ENCODE results near the gene SIK3. TPM values are rescaled to one million over a fixed set of nuclear protein-coding genes. Genes with fewer than 3 reads are reported as not detected.

The SIK3 gene
- total and polyA plus RNA-seq, 2 experiments from 2014 or later: 29.1 to 58.5 TPM

DNA sequence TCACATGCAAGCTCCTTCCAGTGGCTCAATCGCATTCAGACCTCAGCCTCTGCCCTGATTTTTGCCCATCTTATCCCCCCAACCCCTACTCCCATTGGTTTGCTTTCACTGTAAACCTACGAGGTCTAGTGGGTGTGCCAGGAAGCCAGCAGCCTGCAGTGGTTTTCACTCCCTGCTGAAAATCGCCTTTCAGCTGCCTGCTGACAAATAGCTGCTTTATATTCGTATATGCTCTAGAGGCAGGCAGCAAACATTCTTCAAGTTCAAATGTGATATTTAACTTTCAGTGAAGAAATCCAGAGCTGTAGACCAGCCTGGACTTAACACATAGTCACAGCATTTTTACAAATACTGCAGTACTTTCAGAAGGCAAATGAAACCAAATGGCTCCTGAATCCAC is 168.1 kb downstream of the SIK3 start:
- Histone ChIP-seq H3K27ac (peak overlapping the region; percentile 75), H3K36me3 (no peaks in the 10 kb centered on the region), H3K9me3 (ENCODE audit: low read depth) (no peaks in the 10 kb centered on the region), H3K27me3 (no peaks in the 10 kb centered on the region), H3K4me1 (ENCODE audit: low read depth) (peaks cover 50% of the 10 kb centered on the region), H3K4me3 (no peak overlapping the region)
- DNase-seq (ENCODE audit: low read depth in 1 of 2, low spot score in 1 of 2): peak; percentile 30 to 72
- TF ChIP-seq, protein P1, sequence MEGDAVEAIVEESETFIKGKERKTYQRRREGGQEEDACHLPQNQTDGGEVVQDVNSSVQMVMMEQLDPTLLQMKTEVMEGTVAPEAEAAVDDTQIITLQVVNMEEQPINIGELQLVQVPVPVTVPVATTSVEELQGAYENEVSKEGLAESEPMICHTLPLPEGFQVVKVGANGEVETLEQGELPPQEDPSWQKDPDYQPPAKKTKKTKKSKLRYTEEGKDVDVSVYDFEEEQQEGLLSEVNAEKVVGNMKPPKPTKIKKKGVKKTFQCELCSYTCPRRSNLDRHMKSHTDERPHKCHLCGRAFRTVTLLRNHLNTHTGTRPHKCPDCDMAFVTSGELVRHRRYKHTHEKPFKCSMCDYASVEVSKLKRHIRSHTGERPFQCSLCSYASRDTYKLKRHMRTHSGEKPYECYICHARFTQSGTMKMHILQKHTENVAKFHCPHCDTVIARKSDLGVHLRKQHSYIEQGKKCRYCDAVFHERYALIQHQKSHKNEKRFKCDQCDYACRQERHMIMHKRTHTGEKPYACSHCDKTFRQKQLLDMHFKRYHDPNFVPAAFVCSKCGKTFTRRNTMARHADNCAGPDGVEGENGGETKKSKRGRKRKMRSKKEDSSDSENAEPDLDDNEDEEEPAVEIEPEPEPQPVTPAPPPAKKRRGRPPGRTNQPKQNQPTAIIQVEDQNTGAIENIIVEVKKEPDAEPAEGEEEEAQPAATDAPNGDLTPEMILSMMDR (IDR thresholded peaks at IDR 0.05; ENCODE audit: low read depth, low read length): no peak

DNA sequence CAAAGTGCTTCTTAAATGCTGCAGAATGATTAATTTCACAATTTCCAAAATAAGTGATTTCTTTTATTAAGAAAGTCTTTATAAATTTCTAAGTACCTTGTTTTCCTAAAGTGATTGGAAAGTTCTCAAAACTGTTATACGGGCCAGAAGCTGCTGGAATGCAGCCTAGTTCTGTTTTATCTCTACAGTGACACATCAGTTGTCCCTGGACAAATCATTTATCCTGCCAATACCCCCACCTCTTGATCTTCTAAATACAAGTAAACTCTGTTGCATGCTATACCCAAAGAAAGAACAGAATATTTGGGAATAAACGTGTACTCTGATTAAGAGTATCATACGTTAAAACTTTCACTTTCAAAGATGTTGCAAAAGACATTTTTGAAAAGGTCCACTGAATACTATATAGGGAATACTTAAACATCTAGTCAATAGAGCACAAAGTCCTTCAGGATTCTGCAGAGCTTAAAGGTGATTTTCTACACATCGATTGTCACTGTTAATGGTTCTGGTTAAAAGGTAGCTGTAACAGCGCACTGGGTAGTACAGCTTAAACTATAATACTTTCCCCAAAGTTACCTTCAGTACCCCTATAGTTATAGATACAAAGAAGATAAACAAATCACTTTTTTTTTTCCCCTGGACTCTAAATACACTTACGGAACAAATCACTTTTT is 168.7 kb downstream of the SIK3 start:
- peak overlapping the region; percentile 75 for H3K27ac ChIP-seq
- H3K27me3 ChIP-seq: no peaks in the 10 kb centered on the region
- H3K9me3 ChIP-seq (ENCODE audit: low read depth): no peaks in the 10 kb centered on the region
- TF ChIP-seq, protein P1 (IDR thresholded peaks at IDR 0.05; ENCODE audit: low read depth, low read length): no peak
- H3K36me3 ChIP-seq: no peaks in the 10 kb centered on the region
- DNase-seq (ENCODE audit: low read depth in 1 of 2, low spot score in 1 of 2): peak in 1 of 2 donors; percentile 34
- no peak overlapping the region for H3K4me3 ChIP-seq
- peaks cover 52% of the 10 kb centered on the region for H3K4me1 ChIP-seq (ENCODE audit: low read depth)

DNA sequence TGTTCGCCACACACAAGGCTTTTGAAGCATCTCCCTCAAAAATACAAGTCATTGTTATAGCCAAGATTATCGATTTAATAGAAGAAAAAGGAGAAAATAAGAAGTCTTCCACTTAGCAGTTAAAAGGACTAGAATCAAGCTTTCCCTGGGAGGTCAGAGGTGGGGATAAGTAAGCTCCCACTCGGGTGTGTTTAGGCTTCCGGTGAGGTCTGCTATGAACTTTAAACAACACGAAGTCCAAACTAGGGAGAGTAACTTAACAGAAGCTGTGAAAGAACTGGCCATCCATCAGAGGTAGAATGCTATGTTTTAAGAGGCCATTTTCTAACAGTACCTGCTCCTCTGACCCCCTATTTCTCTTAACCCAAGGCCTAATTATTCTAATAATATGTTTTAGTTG is 169.4 kb downstream of the SIK3 start:
- Histone ChIP-seq H3K27me3 (no peaks in the 10 kb centered on the region), H3K4me1 (ENCODE audit: low read depth) (peaks cover 52% of the 10 kb centered on the region), H3K9me3 (ENCODE audit: low read depth) (no peaks in the 10 kb centered on the region), H3K4me3 (no peak overlapping the region), H3K36me3 (peaks cover under 1% of the 10 kb centered on the region), H3K27ac (peak overlapping the region; percentile 75)
- peak in 1 of 2 donors; percentile 16 for DNase-seq (ENCODE audit: low read depth in 1 of 2, low spot score in 1 of 2)
- TF ChIP-seq, protein P1 (IDR thresholded peaks at IDR 0.05; ENCODE audit: low read depth, low read length): no peak

DNA sequence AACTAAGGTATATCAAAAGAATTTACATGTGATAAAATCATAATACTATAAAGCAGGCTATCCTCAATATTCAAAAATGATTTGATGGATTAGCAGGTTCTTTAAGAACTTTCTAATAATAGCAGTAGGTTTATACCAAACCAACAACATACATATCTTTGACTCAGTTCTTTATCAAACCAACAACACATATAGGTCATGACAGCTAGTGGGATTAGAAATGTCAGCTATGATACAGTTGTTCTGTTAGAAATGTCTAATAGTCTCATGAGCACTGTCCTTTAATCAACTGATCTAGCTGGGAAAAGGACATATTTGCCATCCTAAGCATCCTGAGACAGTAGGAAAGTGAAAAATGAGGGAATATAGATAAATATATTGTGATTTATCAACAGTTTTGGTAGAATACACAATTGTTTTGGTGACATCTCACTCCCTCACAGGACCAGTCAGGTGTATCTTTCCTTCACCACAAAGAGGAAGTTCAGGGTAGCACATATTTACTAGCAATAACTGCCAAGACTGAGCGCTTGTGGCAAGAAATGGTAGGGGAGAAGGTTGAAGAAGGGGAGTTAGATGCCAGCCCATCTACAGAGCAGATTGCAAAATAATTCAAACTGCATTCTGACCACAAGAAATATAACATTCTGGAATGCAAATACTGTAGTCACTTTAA is 170.0 kb downstream of the SIK3 start:
- Histone ChIP-seq H3K4me3 (no peak overlapping the region), H3K27ac (peak overlapping the region; percentile 41), H3K36me3 (peaks cover 6% of the 10 kb centered on the region), H3K9me3 (ENCODE audit: low read depth) (no peaks in the 10 kb centered on the region), H3K4me1 (ENCODE audit: low read depth) (peaks cover 52% of the 10 kb centered on the region), H3K27me3 (no peaks in the 10 kb centered on the region)
- TF ChIP-seq, protein P1 (IDR thresholded peaks at IDR 0.05; ENCODE audit: low read depth, low read length): no peak
- peak in 1 of 2 donors; percentile 42 for DNase-seq (ENCODE audit: low read depth in 1 of 2, low spot score in 1 of 2)

DNA sequence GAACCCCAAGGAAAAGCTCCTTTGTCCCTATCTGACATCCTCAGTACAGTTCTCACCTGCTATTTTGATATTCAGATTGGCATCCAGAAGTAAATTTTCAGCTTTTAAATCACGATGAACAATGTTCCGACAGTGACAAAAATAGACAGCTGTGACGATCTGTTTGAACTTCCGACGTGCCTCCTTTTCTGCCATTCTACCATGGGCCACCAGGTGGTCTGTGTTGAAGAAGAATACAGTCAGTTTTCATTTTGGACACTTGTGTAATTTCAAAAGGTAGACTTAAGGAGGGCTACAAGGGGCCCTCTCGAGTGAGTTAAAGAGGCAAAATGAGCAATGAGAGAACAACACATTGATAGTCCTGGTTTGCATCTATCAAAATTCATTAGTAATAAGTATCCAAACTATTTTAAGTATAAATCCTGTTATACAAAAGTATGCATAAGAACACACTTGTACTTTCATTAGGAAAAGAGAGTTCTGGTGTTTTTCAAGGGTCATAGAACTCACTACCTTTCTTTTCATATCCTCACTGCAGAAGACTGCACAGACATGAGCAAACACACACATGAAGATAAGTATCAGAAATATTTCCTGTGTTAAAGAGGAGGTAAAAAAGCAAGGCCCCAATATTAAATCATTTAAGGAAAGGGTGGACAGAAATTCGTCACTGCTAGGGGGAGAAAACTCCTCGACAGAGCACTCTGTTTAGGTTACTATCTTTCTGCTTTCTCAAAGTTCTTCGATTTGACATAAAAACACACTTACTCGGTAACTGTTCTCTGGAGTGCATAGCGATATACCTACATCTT is 170.9 kb downstream of the SIK3 start:
- DNase-seq (ENCODE audit: low read depth in 1 of 2, low spot score in 1 of 2): peak in 1 of 2 donors; percentile 23

More for the DNA sequence above, 170.9 kb downstream of the SIK3 start:
- no peaks in the 10 kb centered on the region for H3K27me3 ChIP-seq
- H3K9me3 ChIP-seq (ENCODE audit: low read depth): no peaks in the 10 kb centered on the region
- peaks cover 52% of the 10 kb centered on the region for H3K4me1 ChIP-seq (ENCODE audit: low read depth)
- TF ChIP-seq, protein P1 (IDR thresholded peaks at IDR 0.05; ENCODE audit: low read depth, low read length): peak; percentile 36
- H3K36me3 ChIP-seq: peaks cover 9% of the 10 kb centered on the region
- peak overlapping the region; percentile 41 for H3K27ac ChIP-seq
- H3K4me3 ChIP-seq: no peak overlapping the region

Data from cardiac muscle cell (in vitro differentiated cells and primary cell).